AG04449 (cell line): ENCODE data around the gene CLEC14A.

ENCODE experiments used
- CTCF ChIA-PET: fragments of 350-600 bp; formaldehyde crosslinking; extraction: SDS; loops from one replicate; lab custom pipeline; 2021; ENCODE audit warnings: antibody characterized with exemption; lab: Yijun Ruan, JAX
- POLR2A ChIA-PET: fragments of 400-600, 350-600 bp; formaldehyde crosslinking; extraction: SDS; loops from one replicate; lab custom pipeline; 2020; ENCODE audit warnings: antibody characterized with exemption, inconsistent platforms; lab: Yijun Ruan, JAX
- DNase-seq: peaks from one replicate; pipeline ENCODE4 v3.0.0-alpha.2; 2010; ENCODE audit warnings: low read depth, low spot score
- H3K4me3 ChIP-seq: 2 replicates; pipeline ENCODE4 v1.5.1; 2011; ENCODE audit warnings: low read depth, mild to moderate bottlenecking, control low read depth, low read length
- CTCF ChIP-seq: IDR thresholded peaks from one replicate; pipeline ENCODE4 v1.5.1; 2011; ENCODE audit warnings: mild to moderate bottlenecking, moderate library complexity, low read length, control low read depth, inconsistent platforms; ENCODE audit not compliant: insufficient read depth; ENCODE audit errors: missing control alignments

Gene CLEC14A

DNA sequence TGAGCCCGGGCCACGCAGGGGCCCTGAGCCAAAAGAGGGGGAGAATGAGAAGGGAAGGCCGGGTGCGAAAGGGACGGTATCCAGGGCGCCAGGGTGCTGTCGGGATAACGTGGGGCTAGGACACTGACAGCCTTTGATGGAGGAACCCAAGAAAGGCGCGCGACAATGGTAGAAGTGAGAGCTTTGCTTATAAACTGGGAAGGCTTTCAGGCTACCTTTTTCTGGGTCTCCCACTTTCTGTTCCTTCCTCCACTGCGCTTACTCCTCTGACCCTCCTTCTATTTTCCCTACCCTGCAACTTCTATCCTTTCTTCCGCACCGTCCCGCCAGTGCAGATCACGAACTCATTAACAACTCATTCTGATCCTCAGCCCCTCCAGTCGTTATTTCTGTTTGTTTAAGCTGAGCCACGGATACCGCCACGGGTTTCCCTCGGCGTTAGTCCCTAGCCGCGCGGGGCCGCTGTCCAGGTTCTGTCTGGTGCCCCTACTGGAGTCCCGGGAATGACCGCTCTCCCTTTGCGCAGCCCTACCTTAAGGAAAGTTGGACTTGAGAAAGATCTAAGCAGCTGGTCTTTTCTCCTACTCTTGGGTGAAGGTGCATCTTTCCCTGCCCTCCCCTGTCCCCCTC is 45.2 kb downstream of the CLEC14A start:
- ChIA-PET POLR2A (interaction anchor here (0.6 to 1.9 kb wide), 4 partner anchors 41 to 343 kb away, joined by 3 to 7 read pairs (median 4); no protein-coding TSS in a partner anchor), CTCF (interaction anchor here (0.7 to 2.2 kb wide), 20 partner anchors 9 to 657 kb away, joined by 3 to 9 read pairs (median 4); no protein-coding TSS in a partner anchor)
- TF ChIP-seq CTCF: peak; percentile 63
- H3K4me3 ChIP-seq: peak overlapping the region; percentile 81
- no peak for DNase-seq

- H3K4me3 ChIP-seq: peak overlapping the region; percentile 81
- CTCF ChIA-PET: interaction anchor here (0.8 to 4.6 kb wide), 18 partner anchors 10 to 661 kb away, joined by 3 to 35 read pairs (median 4); no protein-coding TSS in a partner anchor
- POLR2A ChIA-PET: interaction anchor here (0.6 to 1.9 kb wide), 5 partner anchors 41 to 196 kb away, joined by 3 to 7 read pairs (median 5); partner anchors contain the start of gene CLEC14A
- no peak for DNase-seq
- no peak for TF ChIP-seq CTCF
Measured at GRCh38 chr14:38209572-38210557, 46.0 kb downstream of the CLEC14A start.

- DNase-seq: no peak
- peak; percentile 82 for TF ChIP-seq CTCF
- POLR2A ChIA-PET: interaction anchor here (0.9 to 1.9 kb wide), 6 partner anchors 9 to 197 kb away, joined by 3 to 6 read pairs (median 5); partner anchors contain the start of gene CLEC14A
- H3K4me3 ChIP-seq: peak overlapping the region; percentile 81
- CTCF ChIA-PET: interaction anchor here (0.9 to 4.6 kb wide), 17 partner anchors 11 to 806 kb away, joined by 3 to 35 read pairs (median 4); no protein-coding TSS in a partner anchor
Measured at GRCh38 chr14:38208618-38209562, 47.0 kb downstream of the CLEC14A start.

- no peak for TF ChIP-seq CTCF
- no peak for DNase-seq
- ChIA-PET CTCF (interaction anchor here (0.7 to 4.6 kb wide), 17 partner anchors 10 to 807 kb away, joined by 3 to 35 read pairs (median 3); no protein-coding TSS in a partner anchor), POLR2A (interaction anchor here (1.1 to 1.9 kb wide), 4 partner anchors 10 to 198 kb away, joined by 3 to 6 read pairs (median 5); partner anchors contain the start of gene CLEC14A)
- H3K4me3 ChIP-seq: peak within 1 kb of the TSS; percentile 81
Measured at GRCh38 chr14:38207736-38208617, 47.9 kb downstream of the CLEC14A start, which contains the start of gene SSTR1. Gene SSTR1, plus strand, starts transcription at chr14:38207904. Its CDS starts 1,486 bp downstream, at chr14:38209390.
